ENCODE data around the gene ERICH2. TPM values are rescaled to one million over a fixed set of nuclear protein-coding genes. Genes with fewer than 3 reads are reported as not detected.

The ERICH2 gene
- total RNA-seq, 1 experiment from 2014 or later, result 1.1 TPM

GRCh38 chr2:170774074-170774473 lies 3.9 kb downstream of the ERICH2 start (continued):
- TF ChIP-seq CTCF (IDR thresholded peaks at IDR 0.05) (no peak), CBFB (CRISPR knock-in tag; IDR thresholded peaks at IDR 0.05; ENCODE audit: low read depth) (no peak), MXD4 (CRISPR knock-in tag; IDR thresholded peaks at IDR 0.05; ENCODE audit: borderline replicate concordance) (no peak), ZNF416 (CRISPR knock-in tag; IDR thresholded peaks at IDR 0.05) (no peak)

DNA sequence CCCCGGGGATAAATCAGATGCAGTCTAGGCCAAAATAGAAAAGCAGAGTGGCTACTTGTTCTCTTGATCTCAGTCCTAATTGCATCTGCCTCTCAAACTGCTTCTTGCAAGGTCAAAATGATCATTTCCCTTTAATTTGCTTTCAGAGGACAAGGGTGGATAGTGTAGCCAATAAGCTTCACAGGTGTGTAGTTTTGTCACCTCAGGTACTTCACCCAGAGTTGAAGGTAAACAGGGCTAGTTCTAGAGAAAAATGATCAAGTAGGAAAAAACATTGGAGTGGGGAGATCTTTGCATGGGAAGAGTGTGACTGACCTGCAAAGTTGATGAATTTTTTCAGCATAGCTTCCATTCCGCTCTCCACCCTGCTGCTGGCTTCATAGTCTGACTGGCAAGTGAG lies 8.7 kb downstream of the ERICH2 start:
- Mint-ChIP-seq H3K27me3 (ENCODE audit: low read depth) (no peaks in the 10 kb centered on the region), H3K4me1 (peaks cover 14% of the 10 kb centered on the region), H3K9me3 (no peaks in the 10 kb centered on the region), H3K36me3 (no peaks in the 10 kb centered on the region), H3K27ac (no peak overlapping the region), H3K4me3 (no peak overlapping the region)
- TF ChIP-seq OVOL2 (CRISPR knock-in tag; IDR thresholded peaks at IDR 0.05; ENCODE audit: borderline replicate concordance), result no peak
- TF ChIP-seq GRHL2 (CRISPR knock-in tag; IDR thresholded peaks at IDR 0.05; ENCODE audit: insufficient replicate concordance, severe bottlenecking), result no peak
- no peak for TF ChIP-seq ZNF671 (CRISPR knock-in tag; IDR thresholded peaks at IDR 0.05)
- no peak for TF ChIP-seq E2F1 (CRISPR knock-in tag; IDR thresholded peaks at IDR 0.05)
- TF ChIP-seq PRRX2 (CRISPR knock-in tag; IDR thresholded peaks at IDR 0.05), result no peak
- no peak for TF ChIP-seq CREM (CRISPR knock-in tag; IDR thresholded peaks at IDR 0.05)
- TF ChIP-seq ZNF219 (CRISPR knock-in tag; IDR thresholded peaks at IDR 0.05; ENCODE audit: borderline replicate concordance), result no peak
- no peak for TF ChIP-seq E2F5 (CRISPR knock-in tag; IDR thresholded peaks at IDR 0.05)
- CTCF ChIA-PET, result interaction anchor here (0.7 kb wide), 1 partner anchor 418 kb away, joined by 3 read pairs; no protein-coding TSS in a partner anchor
- ATAC-seq (no peak), DNase-seq (ENCODE audit: low spot score) (no peak)
- POLR2A ChIA-PET, result no interaction called here

DNA sequence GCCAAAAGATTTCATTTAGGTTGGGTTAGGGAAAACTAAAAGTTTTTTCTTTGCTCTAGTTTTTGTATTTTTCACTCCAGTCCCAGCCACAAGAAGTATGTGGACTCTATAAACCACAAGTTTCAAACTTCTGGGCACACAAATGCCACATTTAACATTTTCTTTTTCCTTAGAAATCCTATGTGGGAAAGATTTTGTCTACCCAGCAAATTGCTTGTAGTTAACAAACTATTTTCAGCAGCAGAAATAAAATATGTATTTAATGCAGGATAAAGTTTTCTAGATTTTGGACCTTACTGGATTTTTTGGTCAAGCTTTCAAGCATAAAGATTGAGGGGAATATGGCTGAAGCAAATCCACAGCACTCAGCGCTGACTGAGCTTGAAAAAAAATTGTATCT lies 9.1 kb downstream of the ERICH2 start:
- Mint-ChIP-seq H3K4me1 (peaks cover 14% of the 10 kb centered on the region), H3K4me3 (no peak overlapping the region), H3K36me3 (no peaks in the 10 kb centered on the region), H3K9me3 (no peaks in the 10 kb centered on the region), H3K27ac (no peak overlapping the region), H3K27me3 (ENCODE audit: low read depth) (no peaks in the 10 kb centered on the region)
- ChIA-PET CTCF (interaction anchor here (0.7 kb wide), 1 partner anchor 418 kb away, joined by 3 read pairs; no protein-coding TSS in a partner anchor), POLR2A (no interaction called here)
- DNase-seq (ENCODE audit: low spot score) (no peak), ATAC-seq (no peak)
- no peak for TF ChIP-seq USF1 (CRISPR knock-in tag; IDR thresholded peaks at IDR 0.05)
- no peak for TF ChIP-seq PREB (CRISPR knock-in tag; IDR thresholded peaks at IDR 0.05; ENCODE audit: borderline replicate concordance)
- no peak for TF ChIP-seq ZNF317 (CRISPR knock-in tag; IDR thresholded peaks at IDR 0.05; ENCODE audit: borderline replicate concordance, low read depth)
- no peak for TF ChIP-seq ERG (CRISPR knock-in tag; IDR thresholded peaks at IDR 0.05)
- no peak for TF ChIP-seq ZNF416 (CRISPR knock-in tag; IDR thresholded peaks at IDR 0.05)
- no peak for TF ChIP-seq FOXJ3 (CRISPR knock-in tag; IDR thresholded peaks at IDR 0.05; ENCODE audit: borderline replicate concordance)
- TF ChIP-seq SOX15 (CRISPR knock-in tag; IDR thresholded peaks at IDR 0.05), result no peak
- no peak for TF ChIP-seq ZNF263 (CRISPR knock-in tag; IDR thresholded peaks at IDR 0.05; ENCODE audit: low read depth)
- TF ChIP-seq ZNF219 (CRISPR knock-in tag; IDR thresholded peaks at IDR 0.05; ENCODE audit: borderline replicate concordance), result no peak
- no peak for TF ChIP-seq TEAD1 (CRISPR knock-in tag; IDR thresholded peaks at IDR 0.05)
- no peak for TF ChIP-seq HMGA2 (CRISPR knock-in tag; IDR thresholded peaks at IDR 0.05)
- TF ChIP-seq E2F5 (CRISPR knock-in tag; IDR thresholded peaks at IDR 0.05), result no peak
- TF ChIP-seq, protein P1, sequence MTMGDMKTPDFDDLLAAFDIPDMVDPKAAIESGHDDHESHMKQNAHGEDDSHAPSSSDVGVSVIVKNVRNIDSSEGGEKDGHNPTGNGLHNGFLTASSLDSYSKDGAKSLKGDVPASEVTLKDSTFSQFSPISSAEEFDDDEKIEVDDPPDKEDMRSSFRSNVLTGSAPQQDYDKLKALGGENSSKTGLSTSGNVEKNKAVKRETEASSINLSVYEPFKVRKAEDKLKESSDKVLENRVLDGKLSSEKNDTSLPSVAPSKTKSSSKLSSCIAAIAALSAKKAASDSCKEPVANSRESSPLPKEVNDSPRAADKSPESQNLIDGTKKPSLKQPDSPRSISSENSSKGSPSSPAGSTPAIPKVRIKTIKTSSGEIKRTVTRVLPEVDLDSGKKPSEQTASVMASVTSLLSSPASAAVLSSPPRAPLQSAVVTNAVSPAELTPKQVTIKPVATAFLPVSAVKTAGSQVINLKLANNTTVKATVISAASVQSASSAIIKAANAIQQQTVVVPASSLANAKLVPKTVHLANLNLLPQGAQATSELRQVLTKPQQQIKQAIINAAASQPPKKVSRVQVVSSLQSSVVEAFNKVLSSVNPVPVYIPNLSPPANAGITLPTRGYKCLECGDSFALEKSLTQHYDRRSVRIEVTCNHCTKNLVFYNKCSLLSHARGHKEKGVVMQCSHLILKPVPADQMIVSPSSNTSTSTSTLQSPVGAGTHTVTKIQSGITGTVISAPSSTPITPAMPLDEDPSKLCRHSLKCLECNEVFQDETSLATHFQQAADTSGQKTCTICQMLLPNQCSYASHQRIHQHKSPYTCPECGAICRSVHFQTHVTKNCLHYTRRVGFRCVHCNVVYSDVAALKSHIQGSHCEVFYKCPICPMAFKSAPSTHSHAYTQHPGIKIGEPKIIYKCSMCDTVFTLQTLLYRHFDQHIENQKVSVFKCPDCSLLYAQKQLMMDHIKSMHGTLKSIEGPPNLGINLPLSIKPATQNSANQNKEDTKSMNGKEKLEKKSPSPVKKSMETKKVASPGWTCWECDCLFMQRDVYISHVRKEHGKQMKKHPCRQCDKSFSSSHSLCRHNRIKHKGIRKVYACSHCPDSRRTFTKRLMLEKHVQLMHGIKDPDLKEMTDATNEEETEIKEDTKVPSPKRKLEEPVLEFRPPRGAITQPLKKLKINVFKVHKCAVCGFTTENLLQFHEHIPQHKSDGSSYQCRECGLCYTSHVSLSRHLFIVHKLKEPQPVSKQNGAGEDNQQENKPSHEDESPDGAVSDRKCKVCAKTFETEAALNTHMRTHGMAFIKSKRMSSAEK (CRISPR knock-in tag; IDR thresholded peaks at IDR 0.05; ENCODE audit: borderline replicate concordance), result no peak

Measured in WTC11 (cell line).